ENCODE results near the gene CCDC149.

- TF ChIP-seq CTCF (IDR thresholded peaks at IDR 0.05; ENCODE audit: poor library complexity) (no peak), EZH2 (IDR thresholded peaks at IDR 0.05; ENCODE audit: borderline replicate concordance) (no peak)
Observed at GRCh38 chr4:24802648-24803047, 110.2 kb downstream of the CCDC149 start.
